CD14-positive monocyte (primary cell): ENCODE data around the gene KCNC3. TPM values are rescaled to one million over a fixed set of nuclear protein-coding genes. Genes with fewer than 3 reads are reported as not detected.

ENCODE experiments used
- DNase-seq, 3 donors: peaks; one replicate each; pipeline ENCODE4 v3.0.0-alpha.2; 2011 to 2022
- H2AFZ ChIP-seq: 2 replicates; pipeline ENCODE4 v1.6.0; 2012; ENCODE audit warnings: mild to moderate bottlenecking, low read depth, low read length, inconsistent platforms; ENCODE audit not compliant: insufficient read depth, poor library complexity, severe bottlenecking
- H3K27ac ChIP-seq, 2 donors: 1 replicate in 1 of 2; 2 replicates in 1 of 2; pipeline ENCODE4 v1.5.1; 2012 to 2013; ENCODE audit warnings: low read length in 2 of 2, control low read depth in 1 of 2, inconsistent platforms in 1 of 2, low read depth in 1 of 2, mild to moderate bottlenecking in 1 of 2
- H3K27me3 ChIP-seq, 2 donors: one replicate each; pipeline versions ENCODE4 v1.6.0 to v1.6.1; 2011 to 2013; ENCODE audit warnings: low read length in 2 of 2; ENCODE audit not compliant: control insufficient read depth in 2 of 2, insufficient read depth in 2 of 2
- H3K36me3 ChIP-seq, 2 donors: replicated peaks in 1 of 2; 1 replicate in 1 of 2; 2 replicates in 1 of 2; pipeline versions ENCODE4 v1.5.1 to v1.6.1; 2012 to 2013; ENCODE audit warnings: low read length in 2 of 2, control low read depth in 1 of 2, inconsistent platforms in 1 of 2, mild to moderate bottlenecking in 1 of 2; ENCODE audit not compliant: insufficient read depth in 2 of 2, control insufficient read depth in 1 of 2
- H3K4me1 ChIP-seq, 2 donors: 1 replicate in 1 of 2; 2 replicates in 1 of 2; pipeline versions ENCODE4 v1.5.1 to v1.6.1; 2012 to 2013; ENCODE audit warnings: low read length in 2 of 2, control low read depth in 1 of 2, inconsistent platforms in 1 of 2, mild to moderate bottlenecking in 1 of 2, moderate library complexity in 1 of 2; ENCODE audit not compliant: insufficient read depth in 2 of 2, control insufficient read depth in 1 of 2
- H3K4me2 ChIP-seq: replicated peaks from 2 replicates; pipeline ENCODE3; 2012; ENCODE audit warnings: low read length, moderate library complexity, mild to moderate bottlenecking; ENCODE audit not compliant: poor library complexity, severe bottlenecking; ENCODE audit errors: extremely low read depth
- H3K4me3 ChIP-seq, 3 experiments: fragments of 200-600 bp in 1 of 3; sonication (generic) in 1 of 3; replicated peaks in 1 of 3; 1 replicate in 2 of 3; 2 replicates in 1 of 3; pipeline ENCODE4 v1.5.1; 2011 to 2013; ENCODE audit warnings: low read length in 3 of 3, mild to moderate bottlenecking in 3 of 3, control low read depth in 2 of 3, low read depth in 2 of 3, inconsistent platforms in 1 of 3, moderate library complexity in 1 of 3
- H3K79me2 ChIP-seq: 2 replicates; pipeline ENCODE4 v1.6.0; 2012; ENCODE audit warnings: mild to moderate bottlenecking, control low read depth, inconsistent platforms, low read length, moderate library complexity; ENCODE audit not compliant: insufficient read depth
- H3K9ac ChIP-seq: 2 replicates; pipeline ENCODE4 v1.6.0; 2017; ENCODE audit warnings: low read length, mild to moderate bottlenecking; ENCODE audit not compliant: insufficient read depth, poor library complexity, severe bottlenecking
- H3K9me3 ChIP-seq, 2 donors: replicated peaks in 1 of 2; 1 replicate in 1 of 2; 2 replicates in 1 of 2; pipeline versions ENCODE4 v1.5.1 to v1.6.1; 2012 to 2013; ENCODE audit warnings: low read length in 2 of 2, control low read depth in 1 of 2; ENCODE audit not compliant: control insufficient read depth in 1 of 2, insufficient read depth in 1 of 2
- H4K20me1 ChIP-seq: 2 replicates; pipeline ENCODE4 v1.6.0; 2012; ENCODE audit warnings: mild to moderate bottlenecking, low read length, control low read depth, moderate library complexity; ENCODE audit not compliant: insufficient read depth
- H3K27ac Mint-ChIP-seq, 7 donors: one replicate each; pipeline ENCODE4 v1.8.0; 2020; ENCODE audit warnings: mild to moderate bottlenecking in 7 of 7, mixed read lengths in 7 of 7, moderate library complexity in 6 of 7, inconsistent platforms in 2 of 7
- H3K27me3 Mint-ChIP-seq, 3 donors: one replicate each; pipeline ENCODE4 v1.8.0; 2021 to 2022; ENCODE audit warnings: low read depth in 3 of 3, mild to moderate bottlenecking in 3 of 3, mixed read lengths in 3 of 3, moderate library complexity in 3 of 3, inconsistent platforms in 1 of 3
- H3K36me3 Mint-ChIP-seq, 2 donors: one replicate each; pipeline ENCODE4 v1.8.0; 2020; ENCODE audit warnings: mixed read lengths in 2 of 2, inconsistent platforms in 1 of 2, mild to moderate bottlenecking in 1 of 2
- H3K4me1 Mint-ChIP-seq: one replicate; pipeline ENCODE4 v1.8.0; 2020; ENCODE audit warnings: mild to moderate bottlenecking, mixed read lengths
- H3K4me3 Mint-ChIP-seq, 2 donors: one replicate each; pipeline ENCODE4 v1.8.0; 2020; ENCODE audit warnings: mild to moderate bottlenecking in 2 of 2, mixed read lengths in 2 of 2, moderate library complexity in 1 of 2
- H3K9me3 Mint-ChIP-seq, 7 donors: one replicate each; pipeline ENCODE4 v1.8.0; 2020 to 2022; ENCODE audit warnings: mixed read lengths in 7 of 7, mild to moderate bottlenecking in 6 of 7, moderate library complexity in 6 of 7, inconsistent platforms in 2 of 7
- WGBS: methylation state at CpG from one replicate; pipeline ENCODE4 v1.1.5; 2013; ENCODE audit warnings: missing lambda C conversion rate; ENCODE audit not compliant: insufficient coverage; 5-methylcytosine and 5-hydroxymethylcytosine counted together
- intact Hi-C, 2 donors: fragments of 100-400 bp; cut with micrococcal nuclease; formaldehyde crosslinking; loops; one replicate each; pipeline versions ENCODE4 v1.15.0 to v1.15.1; 2023
- polyA plus RNA-seq, 3 donors: library from polyadenylated mRNA; depleted of rRNA in 1 of 3; unstranded in 2 of 3; stranded (reverse) in 1 of 3; fragments of 300-500 nt in 2 of 3; fragments of >200 nt in 1 of 3; fragmentation: Illumina TruSeq in 2 of 3; gene quantifications; 1 replicate in 2 of 3; 2 replicates in 1 of 3; pipeline ENCODE4 v1.2.3, GENCODE V29; 2012 to 2021
- TF ChIP-seq, protein P1 (sequence below): fragments of 200-600 bp; IDR thresholded peaks from one replicate; pipeline ENCODE4 v1.8.0; 2022; ENCODE audit warnings: antibody characterized with exemption, mild to moderate bottlenecking

KCNC3 gene
- polyA plus RNA-seq, 3 donors: 0.04 to 23.6 TPM; not detected in 1

DNA sequence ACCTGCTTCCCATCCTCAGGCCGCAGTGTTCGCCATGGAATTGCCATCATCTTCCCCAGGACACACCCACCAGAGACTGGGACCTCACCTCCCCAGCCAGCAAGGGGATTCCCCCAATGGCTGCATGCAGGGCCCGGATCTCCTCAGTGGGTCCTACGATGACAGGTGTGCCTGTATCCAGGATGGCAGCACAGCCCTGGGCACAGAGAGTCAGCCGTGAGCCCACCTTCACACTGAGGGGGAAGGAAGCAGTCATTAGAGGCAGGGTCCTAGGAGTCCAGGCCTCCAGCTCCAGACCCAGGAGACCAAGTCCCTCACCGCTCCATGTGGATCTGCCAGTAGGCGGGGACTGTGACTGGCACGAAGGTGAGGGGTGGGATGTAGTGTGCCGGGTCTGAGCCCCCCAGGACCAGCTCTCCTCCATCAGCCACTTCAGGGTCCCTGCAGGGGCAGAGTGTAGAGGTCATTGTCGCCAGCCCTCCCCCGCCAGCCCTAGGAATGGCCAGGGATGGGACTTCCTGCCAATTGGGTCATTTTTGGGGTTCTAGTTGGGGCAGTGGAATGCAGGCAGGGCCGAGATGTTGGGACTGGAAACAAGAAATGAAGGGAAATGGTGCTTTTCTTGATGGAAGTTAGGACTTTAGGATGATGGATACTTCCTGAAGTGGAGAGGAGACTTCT, 5.7 kb upstream of the KCNC3 start:
- Histone ChIP-seq H3K9ac (no peak overlapping the region), H2AFZ (no peak overlapping the region), H3K4me2 (no peak overlapping the region), H3K4me1 (peaks cover 83 to 91% of the 10 kb centered on the region in 2 donors), H3K4me3 (no peak overlapping the region), H3K9me3 (no peaks in the 10 kb centered on the region), H3K36me3 (peaks cover 39 to 55% of the 10 kb centered on the region in 2 donors), H3K27ac (no peak overlapping the region), H3K79me2 (peaks cover 45% of the 10 kb centered on the region), H3K27me3 (no peaks in the 10 kb centered on the region), H4K20me1 (peaks cover 61% of the 10 kb centered on the region)
- no peak overlapping the region for H3K4me3 Mint-ChIP-seq
- TF ChIP-seq, protein P1, sequence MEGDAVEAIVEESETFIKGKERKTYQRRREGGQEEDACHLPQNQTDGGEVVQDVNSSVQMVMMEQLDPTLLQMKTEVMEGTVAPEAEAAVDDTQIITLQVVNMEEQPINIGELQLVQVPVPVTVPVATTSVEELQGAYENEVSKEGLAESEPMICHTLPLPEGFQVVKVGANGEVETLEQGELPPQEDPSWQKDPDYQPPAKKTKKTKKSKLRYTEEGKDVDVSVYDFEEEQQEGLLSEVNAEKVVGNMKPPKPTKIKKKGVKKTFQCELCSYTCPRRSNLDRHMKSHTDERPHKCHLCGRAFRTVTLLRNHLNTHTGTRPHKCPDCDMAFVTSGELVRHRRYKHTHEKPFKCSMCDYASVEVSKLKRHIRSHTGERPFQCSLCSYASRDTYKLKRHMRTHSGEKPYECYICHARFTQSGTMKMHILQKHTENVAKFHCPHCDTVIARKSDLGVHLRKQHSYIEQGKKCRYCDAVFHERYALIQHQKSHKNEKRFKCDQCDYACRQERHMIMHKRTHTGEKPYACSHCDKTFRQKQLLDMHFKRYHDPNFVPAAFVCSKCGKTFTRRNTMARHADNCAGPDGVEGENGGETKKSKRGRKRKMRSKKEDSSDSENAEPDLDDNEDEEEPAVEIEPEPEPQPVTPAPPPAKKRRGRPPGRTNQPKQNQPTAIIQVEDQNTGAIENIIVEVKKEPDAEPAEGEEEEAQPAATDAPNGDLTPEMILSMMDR: no peak
- peaks cover 41 to 58% of the 10 kb centered on the region in 2 donors for H3K36me3 Mint-ChIP-seq
- WGBS: 99% methylated on average over 8 of the region's 12 CpGs
- H3K27ac Mint-ChIP-seq: peak overlapping the region in 4 of 7 donors; percentile 6 to 94 (median 64)
- intact Hi-C loops: no loop called here
- peaks cover 0 to 16% (median 8%) of the 10 kb centered on the region in 7 donors for H3K9me3 Mint-ChIP-seq
- H3K27me3 Mint-ChIP-seq: peaks cover 1 to 10% (median 9%) of the 10 kb centered on the region in 3 donors
- DNase-seq: no peak
- H3K4me1 Mint-ChIP-seq: peaks cover 73% of the 10 kb centered on the region

DNA sequence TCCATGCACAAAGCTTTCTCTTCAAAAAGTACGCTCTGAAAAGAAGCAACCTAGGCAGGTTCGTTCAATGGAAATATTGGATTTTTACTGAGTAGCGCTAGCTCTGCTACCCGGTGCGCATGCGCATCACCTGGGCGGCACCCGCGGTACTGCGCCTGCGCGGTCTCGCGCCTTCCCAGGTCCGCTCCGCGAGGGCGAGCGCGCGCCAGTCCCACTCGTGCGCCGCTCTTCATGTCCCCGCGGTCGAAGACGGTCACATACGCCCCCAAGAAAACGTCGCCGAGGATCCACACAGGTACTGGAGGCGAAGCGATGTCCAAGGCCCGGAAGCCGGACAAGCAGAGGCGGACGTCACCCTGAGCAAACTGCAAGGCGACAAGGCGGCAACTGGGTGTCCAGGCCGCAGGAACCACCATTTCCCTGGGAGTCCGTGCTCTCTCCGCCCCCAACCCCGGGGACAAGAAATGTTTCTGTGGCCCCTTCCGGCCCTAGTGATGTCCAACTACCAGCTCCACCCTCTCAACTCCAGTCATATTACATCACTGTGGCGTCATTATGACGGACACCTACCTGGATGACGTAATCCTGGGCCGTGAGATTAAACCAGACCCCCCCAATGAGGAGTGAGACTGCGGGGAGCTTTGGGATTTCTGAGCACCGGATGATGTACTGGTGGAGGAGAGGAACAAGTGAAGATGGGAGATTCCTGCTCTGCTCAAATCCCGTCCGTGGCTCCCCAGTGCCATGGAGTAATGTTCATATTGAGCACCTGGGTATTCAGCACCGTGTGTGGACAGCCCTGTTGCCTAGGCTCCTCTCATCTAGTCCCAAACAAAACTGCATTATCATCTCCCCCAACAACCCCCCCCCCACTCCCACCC, 4.8 kb upstream of the KCNC3 start:
- H3K27ac ChIP-seq: peak overlapping the region; percentile 64 to 67
- H3K79me2 ChIP-seq: peaks cover 36% of the 10 kb centered on the region
- no peaks in the 10 kb centered on the region for H3K9me3 ChIP-seq
- H3K27me3 Mint-ChIP-seq: peaks cover 4 to 17% (median 15%) of the 10 kb centered on the region in 3 donors
- peak overlapping the region; percentile 83 for H3K4me2 ChIP-seq
- peaks cover 80 to 88% of the 10 kb centered on the region in 2 donors for H3K4me1 ChIP-seq
- peak; percentile 74 to 79 (median 76) for DNase-seq
- H3K36me3 ChIP-seq: peaks cover 39 to 46% of the 10 kb centered on the region in 2 donors
- H3K36me3 Mint-ChIP-seq: peaks cover 36 to 50% of the 10 kb centered on the region in 2 donors
- intact Hi-C loops: no loop called here
- no peaks in the 10 kb centered on the region for H3K27me3 ChIP-seq
- H3K4me3 Mint-ChIP-seq: peak overlapping the region; percentile 84 to 96
- no peak overlapping the region for H3K9ac ChIP-seq
- H3K9me3 Mint-ChIP-seq: peaks cover 0 to 18% (median 12%) of the 10 kb centered on the region in 7 donors
- H2AFZ ChIP-seq: peak overlapping the region; percentile 33
- H3K4me1 Mint-ChIP-seq: peaks cover 74% of the 10 kb centered on the region
- TF ChIP-seq, protein P1: no peak
- H3K4me3 ChIP-seq: peak overlapping the region; percentile 29 to 83 (median 47)
- H4K20me1 ChIP-seq: peaks cover 52% of the 10 kb centered on the region
- peak overlapping the region; percentile 88 to 95 (median 91) for H3K27ac Mint-ChIP-seq
- 2% methylated on average over 44 of the region's 54 CpGs for WGBS
